Effector memory CD8-positive, alpha-beta T cell (primary cell): Measurements from ENCODE around the gene PDILT.

Source experiments
- ATAC-seq: fragments of 150-1000 bp; cut with Tn5 transposase; replicated peaks from 2 replicates; pipeline ENCODE4 v1.10.0; 2021; ENCODE audit warnings: mild to moderate bottlenecking, moderate library complexity
- DNase-seq, 3 experiments: peaks; one replicate each; pipeline ENCODE4 v3.0.0; 2021
- H3K27ac Mint-ChIP-seq, 2 donors: one replicate each; pipeline ENCODE4 v1.8.0; 2022; ENCODE audit warnings: mild to moderate bottlenecking in 2 of 2, mixed read lengths in 2 of 2, moderate library complexity in 2 of 2
- H3K27me3 Mint-ChIP-seq, 2 donors: one replicate each; pipeline ENCODE4 v1.8.0; 2022; ENCODE audit warnings: mixed read lengths in 2 of 2
- H3K36me3 Mint-ChIP-seq: one replicate; pipeline ENCODE4 v1.8.0; 2022; ENCODE audit warnings: mild to moderate bottlenecking, moderate library complexity, mixed read lengths; ENCODE audit not compliant: insufficient read depth
- H3K4me1 Mint-ChIP-seq, 2 donors: one replicate each; pipeline ENCODE4 v1.8.0; 2022; ENCODE audit warnings: low read depth in 2 of 2, mixed read lengths in 2 of 2
- H3K4me3 Mint-ChIP-seq, 2 donors: one replicate each; pipeline ENCODE4 v1.8.0; 2022; ENCODE audit warnings: mild to moderate bottlenecking in 2 of 2, mixed read lengths in 2 of 2, moderate library complexity in 2 of 2
- H3K9me3 Mint-ChIP-seq, 2 donors: one replicate each; pipeline ENCODE4 v1.8.0; 2022; ENCODE audit warnings: mixed read lengths in 2 of 2

PDILT gene

DNA sequence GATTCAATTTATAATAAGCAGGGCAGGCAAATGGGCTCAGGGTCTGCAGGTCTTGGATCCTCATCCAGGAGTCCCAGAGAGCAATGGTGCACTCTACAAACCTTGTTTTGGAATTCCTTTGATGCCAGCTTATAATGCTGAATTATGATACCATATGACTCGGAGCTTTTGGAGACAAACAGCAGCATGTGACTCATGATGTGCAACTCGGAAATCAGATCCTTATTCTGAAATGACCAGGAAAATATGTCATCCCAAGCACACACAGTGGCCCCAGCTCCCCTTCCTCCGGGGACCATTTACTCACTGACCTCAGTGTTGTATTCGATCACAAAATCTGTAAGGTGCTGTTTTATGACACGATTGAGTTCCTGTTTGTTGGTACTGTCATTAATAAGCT is 31.8 kb downstream of the PDILT start:
- Mint-ChIP-seq H3K27me3 (peaks cover 19 to 20% of the 10 kb centered on the region in 2 donors), H3K4me3 (no peak overlapping the region), H3K27ac (no peak overlapping the region), H3K36me3 (no peaks in the 10 kb centered on the region), H3K4me1 (no peaks in the 10 kb centered on the region), H3K9me3 (no peaks in the 10 kb centered on the region)
- ATAC-seq (no peak), DNase-seq (no peak)

DNA sequence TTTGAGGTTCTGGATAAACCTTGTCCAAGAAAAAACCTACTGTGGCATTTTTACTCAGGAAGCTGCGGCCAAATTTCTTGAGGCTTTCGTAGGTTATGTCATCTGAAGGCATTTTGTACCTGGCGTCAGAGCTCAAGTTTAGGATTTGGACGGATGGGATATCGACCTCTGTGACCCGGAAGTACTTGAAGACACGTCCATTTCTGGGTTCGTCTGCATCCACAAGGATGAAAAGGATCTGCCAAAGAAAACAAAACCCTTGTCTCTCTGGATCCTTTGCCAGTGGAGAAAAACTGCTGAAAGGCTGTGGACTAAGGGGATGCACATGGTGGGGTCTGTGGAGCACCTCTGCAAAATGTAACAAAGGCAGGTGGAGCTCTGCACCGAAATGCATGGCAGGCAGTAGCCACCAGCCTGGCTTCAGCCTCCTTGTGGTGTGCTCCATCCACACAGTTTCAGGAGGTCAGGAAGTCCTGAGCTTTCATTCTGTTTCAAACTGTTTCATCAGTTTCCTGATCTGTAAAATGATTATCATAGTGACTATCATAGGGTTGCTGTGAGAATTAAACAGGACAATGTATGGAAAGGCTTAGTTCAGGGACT is 35.0 kb downstream of the PDILT start:
- Mint-ChIP-seq H3K4me3 (no peak overlapping the region), H3K4me1 (no peaks in the 10 kb centered on the region), H3K9me3 (peaks cover 0 to 2% of the 10 kb centered on the region in 2 donors), H3K27ac (no peak overlapping the region), H3K27me3 (peaks cover 15 to 19% of the 10 kb centered on the region in 2 donors), H3K36me3 (no peaks in the 10 kb centered on the region)
- DNase-seq: no peak
- ATAC-seq: no peak

DNA sequence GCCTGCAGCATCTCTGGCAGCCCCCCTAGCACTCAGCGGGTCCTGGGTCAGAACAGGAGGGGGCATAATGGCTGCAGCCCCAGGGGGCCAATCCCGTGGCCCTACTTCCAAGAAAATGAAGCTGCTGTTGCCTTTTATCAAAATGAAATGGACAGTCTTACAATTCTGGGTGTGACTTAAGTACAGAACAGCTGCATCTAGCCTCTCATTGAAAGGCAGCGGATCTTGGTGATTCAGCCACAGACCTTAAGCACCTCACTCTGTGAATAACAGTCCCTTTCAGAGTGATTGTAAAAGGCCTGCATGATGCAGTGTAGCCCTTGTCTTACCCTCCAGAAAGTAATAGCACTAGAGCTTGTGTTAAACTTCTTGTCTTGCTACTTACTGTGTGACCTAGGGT is 40.5 kb downstream of the PDILT start:
- H3K4me1 Mint-ChIP-seq: no peaks in the 10 kb centered on the region
- no peaks in the 10 kb centered on the region for H3K36me3 Mint-ChIP-seq
- H3K4me3 Mint-ChIP-seq: no peak overlapping the region
- H3K27ac Mint-ChIP-seq: no peak overlapping the region
- H3K9me3 Mint-ChIP-seq: peaks cover 0 to 4% of the 10 kb centered on the region in 2 donors
- DNase-seq: no peak
- H3K27me3 Mint-ChIP-seq: peaks cover 22 to 35% of the 10 kb centered on the region in 2 donors
- ATAC-seq: no peak

DNA sequence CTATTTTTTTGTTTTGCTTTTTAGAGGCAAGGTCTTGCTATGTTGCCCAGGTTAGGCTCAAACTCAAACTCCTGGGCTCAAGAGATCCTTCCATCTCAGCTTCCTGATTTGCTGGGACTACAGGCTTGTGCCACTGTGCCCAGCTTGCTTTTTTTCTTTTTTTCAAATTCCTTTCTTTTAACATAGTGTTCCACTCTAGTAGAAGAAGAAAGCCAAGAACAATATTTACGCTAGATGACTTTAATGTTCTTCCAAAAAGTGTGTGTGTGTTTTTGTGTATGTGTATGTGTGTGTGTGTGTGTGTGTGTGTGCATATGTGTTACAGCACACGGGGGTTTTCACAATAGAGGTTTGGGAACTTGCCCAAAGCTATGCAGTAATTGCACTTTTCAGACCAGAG is 41.3 kb downstream of the PDILT start:
- no peaks in the 10 kb centered on the region for H3K4me1 Mint-ChIP-seq
- no peak overlapping the region for H3K4me3 Mint-ChIP-seq
- H3K27ac Mint-ChIP-seq: no peak overlapping the region
- ATAC-seq: no peak
- DNase-seq: no peak
- peaks cover 0 to 4% of the 10 kb centered on the region in 2 donors for H3K9me3 Mint-ChIP-seq
- H3K27me3 Mint-ChIP-seq: peaks cover 21 to 32% of the 10 kb centered on the region in 2 donors
- H3K36me3 Mint-ChIP-seq: no peaks in the 10 kb centered on the region

DNA sequence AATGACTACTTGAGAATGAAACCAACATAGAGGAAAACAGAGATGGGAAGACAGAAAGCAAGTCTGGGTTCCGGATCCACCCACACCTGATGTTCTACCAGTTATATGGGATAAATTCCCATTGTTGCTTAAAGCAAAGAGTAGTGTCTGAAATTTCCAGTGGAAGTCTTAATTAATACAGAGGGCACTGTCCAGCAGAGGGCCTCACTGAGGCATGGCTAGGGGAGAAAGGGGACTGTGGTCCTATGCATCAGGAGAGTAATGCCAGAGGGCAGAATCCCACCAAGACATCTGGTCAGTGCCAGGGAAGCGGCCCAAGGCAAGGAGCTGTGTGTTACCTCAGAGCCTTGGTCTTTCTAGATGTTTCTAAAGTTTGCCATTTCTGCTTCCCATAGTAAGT is 44.5 kb downstream of the PDILT start:
- no peaks in the 10 kb centered on the region for H3K36me3 Mint-ChIP-seq
- H3K4me3 Mint-ChIP-seq: no peak overlapping the region
- peaks cover 0 to 5% of the 10 kb centered on the region in 2 donors for H3K9me3 Mint-ChIP-seq
- ATAC-seq: no peak
- no peak for DNase-seq
- peaks cover 19 to 36% of the 10 kb centered on the region in 2 donors for H3K27me3 Mint-ChIP-seq
- no peak overlapping the region for H3K27ac Mint-ChIP-seq
- H3K4me1 Mint-ChIP-seq: no peaks in the 10 kb centered on the region

DNA sequence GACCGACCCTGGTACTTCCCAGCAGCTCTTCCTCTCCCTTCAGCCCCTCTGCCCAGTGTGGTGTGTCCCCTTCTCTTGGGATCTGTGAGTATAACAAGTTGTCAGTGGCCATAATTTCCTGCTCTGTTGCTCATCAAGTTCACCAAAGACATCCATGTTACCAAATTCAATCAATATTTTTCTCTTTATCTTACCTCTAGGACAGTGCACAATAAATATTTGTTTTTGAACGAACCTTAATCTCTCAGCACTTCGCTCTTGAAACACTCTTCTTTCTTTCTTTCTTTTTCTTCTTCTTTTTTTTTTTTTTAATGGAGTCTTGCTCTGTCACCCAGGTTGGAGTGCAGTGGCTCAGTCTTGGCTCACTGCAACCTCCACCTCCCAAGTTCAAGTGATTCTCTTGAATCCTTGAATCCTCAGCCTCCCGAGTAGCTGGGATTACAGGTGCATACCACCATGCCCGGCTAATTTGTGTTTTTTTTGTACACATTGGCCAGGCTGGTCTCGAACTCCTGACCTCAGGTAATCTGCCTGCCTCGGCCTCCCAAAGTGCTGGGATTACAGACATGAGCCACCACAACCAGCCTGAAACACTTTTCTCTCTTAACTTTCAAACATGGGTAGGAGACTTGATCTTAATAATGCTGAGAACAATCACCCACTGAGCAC is 49.3 kb downstream of the PDILT start:
- H3K36me3 Mint-ChIP-seq: no peaks in the 10 kb centered on the region
- ATAC-seq: no peak

DNA sequence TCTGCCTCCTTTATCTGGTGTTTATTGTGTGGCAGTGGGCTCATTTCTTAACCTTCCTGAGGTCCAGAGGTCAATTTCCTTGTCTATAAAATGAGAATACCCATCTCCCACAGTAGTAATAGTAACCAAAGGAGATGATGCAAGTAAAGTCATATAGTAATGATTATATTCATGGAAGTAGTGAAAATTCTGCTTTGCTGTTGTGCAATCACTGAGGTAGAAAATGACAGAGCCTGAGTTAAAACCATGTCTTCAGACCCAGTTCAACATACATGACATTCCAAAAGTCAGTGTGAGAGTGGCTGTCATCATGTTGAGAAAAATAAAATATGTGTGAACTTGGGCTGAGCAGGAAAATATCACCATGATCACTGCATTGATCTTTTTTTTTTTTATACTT is 51.2 kb downstream of the PDILT start:
- H3K27ac Mint-ChIP-seq: no peak overlapping the region
- peaks cover 11 to 16% of the 10 kb centered on the region in 2 donors for H3K27me3 Mint-ChIP-seq
- H3K36me3 Mint-ChIP-seq: no peaks in the 10 kb centered on the region
- H3K9me3 Mint-ChIP-seq: peaks cover 0 to 4% of the 10 kb centered on the region in 2 donors
- ATAC-seq (no peak), DNase-seq (no peak)
- no peaks in the 10 kb centered on the region for H3K4me1 Mint-ChIP-seq
- no peak overlapping the region for H3K4me3 Mint-ChIP-seq

More for the DNA sequence above, 49.3 kb downstream of the PDILT start:
- Mint-ChIP-seq H3K27me3 (peaks cover 16 to 22% of the 10 kb centered on the region in 2 donors), H3K9me3 (peaks cover 0 to 6% of the 10 kb centered on the region in 2 donors), H3K4me3 (no peak overlapping the region), H3K4me1 (no peaks in the 10 kb centered on the region), H3K27ac (no peak overlapping the region)
- DNase-seq: no peak

DNA sequence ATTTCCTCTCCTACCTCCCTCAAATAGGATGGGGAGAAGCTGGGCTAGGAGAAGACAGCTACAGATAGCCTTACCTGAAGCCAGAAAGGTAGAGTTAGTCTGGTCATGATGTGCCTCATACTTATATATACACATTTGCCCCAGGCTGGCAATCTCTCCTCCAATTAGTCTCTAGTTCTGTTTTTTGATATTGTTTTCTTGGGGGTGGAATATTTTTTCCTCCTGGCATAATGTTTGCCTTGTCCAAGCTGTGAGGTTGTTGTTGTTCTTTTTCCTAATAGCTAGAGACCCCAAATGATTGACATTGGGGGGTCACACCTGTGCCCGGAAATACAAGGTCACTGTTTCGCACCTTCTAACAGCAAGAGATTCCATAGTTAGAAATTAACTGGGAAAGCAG is 51.9 kb downstream of the PDILT start, which contains the start of gene UMOD:
Gene UMOD, minus strand, starts transcription at position 101 of the 400 bp plus-strand sequence. CDS start 1,978 bp downstream, outside the sequence.
- H3K36me3 Mint-ChIP-seq: no peaks in the 10 kb centered on the region
- no peak within 1 kb of the TSS for H3K4me3 Mint-ChIP-seq
- H3K4me1 Mint-ChIP-seq: no peaks in the 10 kb centered on the region
- H3K9me3 Mint-ChIP-seq: peaks cover 0 to 4% of the 10 kb centered on the region in 2 donors
- no peak for ATAC-seq
- no peak within 1 kb of the TSS for H3K27ac Mint-ChIP-seq
- no peak for DNase-seq
- H3K27me3 Mint-ChIP-seq: peaks cover 11 to 16% of the 10 kb centered on the region in 2 donors

DNA sequence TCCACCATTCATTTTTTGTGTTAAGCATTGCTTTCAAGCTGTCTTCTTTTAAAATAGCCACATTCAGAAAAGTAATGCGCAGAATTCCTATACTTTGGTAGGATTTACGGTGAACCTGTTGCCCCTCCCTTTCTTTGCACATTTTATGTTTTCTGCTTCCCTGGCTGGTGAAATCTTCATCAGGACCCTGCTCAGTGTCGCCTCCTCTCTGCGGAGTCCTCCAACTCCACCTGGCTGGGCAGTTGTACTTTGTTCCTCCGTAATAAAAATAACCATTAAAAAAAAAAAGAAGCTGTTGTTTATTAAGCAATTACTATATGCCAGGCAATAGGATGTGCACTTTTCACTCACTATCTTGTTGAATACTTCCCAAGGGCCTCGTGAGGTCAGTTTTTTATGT is 54.9 kb downstream of the PDILT start:
- Mint-ChIP-seq H3K27ac (no peak overlapping the region), H3K4me3 (no peak overlapping the region), H3K9me3 (peaks cover 0 to 2% of the 10 kb centered on the region in 2 donors), H3K4me1 (no peaks in the 10 kb centered on the region), H3K36me3 (no peaks in the 10 kb centered on the region), H3K27me3 (no peaks in the 10 kb centered on the region)
- no peak for ATAC-seq
- DNase-seq: no peak

DNA sequence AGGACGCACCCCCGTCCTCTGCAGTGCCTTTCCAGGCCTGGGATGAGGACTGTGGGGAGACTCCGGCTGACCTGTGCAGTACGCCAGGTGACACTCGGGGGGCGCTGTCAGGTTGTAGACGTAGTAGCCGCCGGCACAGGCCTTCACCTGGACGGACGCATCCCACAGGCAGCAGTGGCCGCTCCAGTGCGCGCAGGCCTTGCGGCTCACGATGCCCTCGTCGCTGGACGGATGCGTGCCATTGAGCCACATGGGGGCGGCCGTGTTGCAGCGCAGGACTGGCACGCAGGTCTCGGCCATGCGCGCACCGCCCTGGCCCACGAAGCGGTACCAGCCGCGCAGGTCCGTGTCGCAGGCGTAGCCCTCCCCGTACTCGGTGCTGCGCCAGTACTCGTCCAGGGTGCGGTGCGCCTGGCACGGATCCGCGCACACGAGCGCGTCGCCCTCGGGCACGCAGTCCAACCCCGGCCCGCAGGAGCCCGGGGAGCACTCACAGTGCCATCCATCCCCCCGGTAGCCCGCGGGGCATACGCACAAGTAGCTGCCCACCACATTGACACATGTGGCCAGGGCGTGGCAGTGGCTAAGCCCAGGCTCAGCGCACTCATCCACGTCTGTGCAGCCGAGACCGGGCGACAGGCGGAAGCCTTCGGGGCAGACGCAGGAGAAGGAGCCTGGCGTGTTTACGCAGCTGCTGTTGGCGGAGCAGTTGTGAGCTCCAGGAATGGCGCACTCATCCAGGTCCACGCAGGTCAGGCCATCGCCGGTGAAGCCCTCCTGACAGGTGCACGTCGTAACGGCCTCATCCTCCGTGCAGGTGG is 56.0 kb downstream of the PDILT start:
- DNase-seq (no peak), ATAC-seq (no peak)
- Mint-ChIP-seq H3K27me3 (no peaks in the 10 kb centered on the region), H3K4me3 (no peak overlapping the region), H3K27ac (no peak overlapping the region), H3K4me1 (no peaks in the 10 kb centered on the region), H3K36me3 (no peaks in the 10 kb centered on the region), H3K9me3 (peaks cover 0 to 2% of the 10 kb centered on the region in 2 donors)

DNA sequence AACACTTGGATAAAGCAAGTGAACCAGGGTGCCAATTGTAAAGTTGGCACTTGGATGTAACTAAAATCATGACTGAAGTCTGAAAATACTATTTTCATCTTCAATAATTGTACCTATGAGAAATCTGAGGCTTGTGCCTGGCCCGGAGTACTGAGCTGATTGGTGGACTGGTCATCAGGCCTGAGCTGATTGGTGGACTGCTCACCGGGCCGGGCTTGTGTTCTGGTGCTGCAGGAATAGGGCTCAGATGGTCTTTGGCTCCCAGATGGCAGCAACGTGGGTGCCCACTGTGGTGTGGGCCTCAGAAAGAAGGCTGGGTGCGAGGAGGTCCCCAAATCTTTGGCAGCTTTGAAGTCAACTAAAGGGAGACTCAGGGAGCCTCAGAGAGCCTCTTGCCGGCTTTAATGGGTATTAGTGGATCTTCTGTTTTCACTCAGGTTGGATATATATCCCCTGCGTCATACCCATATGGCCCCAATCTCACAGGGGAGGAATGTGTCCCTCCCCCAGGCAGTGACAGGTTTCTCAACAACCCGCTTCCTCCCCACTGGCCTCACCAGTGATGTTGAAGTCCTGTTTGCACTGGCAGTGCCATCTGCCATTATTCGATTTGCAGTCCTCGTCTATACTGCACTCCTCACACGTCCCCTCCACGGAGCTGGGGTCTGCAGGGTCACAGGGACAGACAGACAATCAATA is 56.7 kb downstream of the PDILT start:
- Mint-ChIP-seq H3K9me3 (peaks cover 0 to 2% of the 10 kb centered on the region in 2 donors), H3K27me3 (no peaks in the 10 kb centered on the region), H3K4me3 (no peak overlapping the region), H3K4me1 (no peaks in the 10 kb centered on the region), H3K36me3 (no peaks in the 10 kb centered on the region), H3K27ac (no peak overlapping the region)
- DNase-seq (no peak), ATAC-seq (no peak)

DNA sequence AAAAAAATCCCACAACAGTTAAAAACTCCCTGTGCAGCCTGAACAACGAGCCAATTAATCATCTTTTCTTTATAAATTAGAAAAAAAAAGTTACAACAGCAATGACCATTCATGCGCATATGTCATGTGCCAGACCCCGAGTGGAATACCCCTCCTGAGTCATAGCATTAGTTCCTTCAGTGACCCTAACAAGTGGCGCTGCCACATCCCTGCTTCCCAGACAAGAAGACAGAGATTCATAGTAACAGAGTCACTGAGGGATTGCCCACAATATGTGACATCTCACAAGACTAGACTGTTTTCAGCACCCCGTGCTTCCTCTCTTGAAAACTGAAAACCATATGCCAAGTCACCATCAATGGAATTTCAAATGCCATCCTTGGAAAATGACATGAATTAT is 59.9 kb downstream of the PDILT start:
- DNase-seq: no peak
- no peak overlapping the region for H3K4me3 Mint-ChIP-seq
- no peaks in the 10 kb centered on the region for H3K27me3 Mint-ChIP-seq
- no peak overlapping the region for H3K27ac Mint-ChIP-seq
- peaks cover 0 to 2% of the 10 kb centered on the region in 2 donors for H3K9me3 Mint-ChIP-seq
- ATAC-seq: no peak
- H3K36me3 Mint-ChIP-seq: no peaks in the 10 kb centered on the region
- no peaks in the 10 kb centered on the region for H3K4me1 Mint-ChIP-seq

DNA sequence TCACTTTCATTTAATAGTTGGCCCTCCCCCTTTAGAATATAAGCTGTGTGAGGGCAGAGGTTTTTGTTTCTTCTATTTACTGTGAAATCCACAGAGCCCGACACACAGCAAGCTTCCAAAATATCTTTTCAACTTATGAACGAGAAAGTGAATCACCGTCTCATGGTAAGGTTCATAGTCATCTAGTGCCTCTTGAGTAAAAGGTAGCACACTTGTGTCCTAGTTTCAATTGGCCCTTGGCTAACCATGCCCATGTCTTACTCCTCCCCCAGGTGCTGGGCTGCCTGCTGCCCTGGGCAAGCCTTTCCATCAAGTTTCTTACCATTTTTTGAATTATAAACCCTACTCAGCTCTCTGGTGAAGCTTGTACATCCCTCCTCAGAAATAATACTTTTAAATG is 64.8 kb downstream of the PDILT start:
- Mint-ChIP-seq H3K4me3 (no peak overlapping the region), H3K36me3 (no peaks in the 10 kb centered on the region), H3K27me3 (peaks cover 7 to 12% of the 10 kb centered on the region in 2 donors), H3K9me3 (no peaks in the 10 kb centered on the region), H3K4me1 (no peaks in the 10 kb centered on the region), H3K27ac (no peak overlapping the region)
- DNase-seq (no peak), ATAC-seq (no peak)
